Measurements from ENCODE around the gene TMEM151B.
"Not testable (repeated sequence)": the region's sequence is repeated elsewhere in the genome, so short reads cannot be mapped to it uniquely, and the experiment has no call there.

Gene TMEM151B

GRCh38 chr6:44227148-44227793 is 43.0 kb upstream of the TMEM151B start:
- Histone ChIP-seq H3K36me3 (ENCODE audit: control insufficient read depth, insufficient read depth, low read length) (peaks cover 36% of the 10 kb centered on the region), H3K9me3 (ENCODE audit: control insufficient read depth, insufficient read depth, low read length) (no peaks in the 10 kb centered on the region), H3K4me3 (ENCODE audit: low read depth, low read length) (no peak overlapping the region), H3K9ac (ENCODE audit: low read depth, low read length) (no peak overlapping the region), H3K4me1 (ENCODE audit: control insufficient read depth, insufficient read depth, low read length) (peaks cover 20% of the 10 kb centered on the region), H3K27me3 (ENCODE audit: control insufficient read depth, insufficient read depth, low read length) (no peaks in the 10 kb centered on the region)

GRCh38 chr6:44228031-44228430 is 42.2 kb upstream of the TMEM151B start:
- Histone ChIP-seq H3K9me3 (ENCODE audit: control insufficient read depth, insufficient read depth, low read length) (no peaks in the 10 kb centered on the region), H3K27me3 (ENCODE audit: control insufficient read depth, insufficient read depth, low read length) (no peaks in the 10 kb centered on the region), H3K9ac (ENCODE audit: low read depth, low read length) (no peak overlapping the region), H3K36me3 (ENCODE audit: control insufficient read depth, insufficient read depth, low read length) (peaks cover 42% of the 10 kb centered on the region), H3K4me3 (ENCODE audit: low read depth, low read length) (no peak overlapping the region), H3K4me1 (ENCODE audit: control insufficient read depth, insufficient read depth, low read length) (peaks cover 20% of the 10 kb centered on the region)

- Histone ChIP-seq H3K36me3 (ENCODE audit: control insufficient read depth, insufficient read depth, low read length) (peaks cover 44% of the 10 kb centered on the region), H3K9me3 (ENCODE audit: control insufficient read depth, insufficient read depth, low read length) (no peaks in the 10 kb centered on the region), H3K9ac (ENCODE audit: low read depth, low read length) (no peak overlapping the region), H3K4me1 (ENCODE audit: control insufficient read depth, insufficient read depth, low read length) (peaks cover 20% of the 10 kb centered on the region), H3K4me3 (ENCODE audit: low read depth, low read length) (no peak overlapping the region), H3K27me3 (ENCODE audit: control insufficient read depth, insufficient read depth, low read length) (no peaks in the 10 kb centered on the region)
These were observed 41.8 kb upstream of the TMEM151B start for GRCh38 chr6:44228433-44228832.

DNA sequence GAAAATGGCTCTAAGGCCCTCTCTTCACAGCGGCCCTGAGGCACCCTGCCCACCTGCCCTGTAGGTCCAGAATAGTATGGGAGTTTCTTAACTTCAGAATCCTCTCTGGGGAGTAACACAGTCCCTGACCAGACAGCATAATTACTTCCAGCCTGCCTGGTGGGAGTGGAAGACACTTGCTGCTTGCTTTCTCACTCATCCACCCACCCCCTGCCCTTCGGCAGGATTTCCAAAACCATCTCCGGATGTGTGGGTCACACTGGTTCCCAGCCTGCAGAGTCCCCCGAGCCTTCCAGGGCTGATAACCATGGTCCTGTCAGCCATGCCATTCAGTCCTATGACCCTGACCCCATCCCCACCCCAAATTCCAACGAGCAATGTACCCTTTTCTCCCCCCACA is 41.4 kb upstream of the TMEM151B start:
- H3K9ac ChIP-seq (ENCODE audit: low read depth, low read length) = no peak overlapping the region
- H3K9me3 ChIP-seq (ENCODE audit: control insufficient read depth, insufficient read depth, low read length) = no peaks in the 10 kb centered on the region
- H3K27me3 ChIP-seq (ENCODE audit: control insufficient read depth, insufficient read depth, low read length) = no peaks in the 10 kb centered on the region
- H3K4me1 ChIP-seq (ENCODE audit: control insufficient read depth, insufficient read depth, low read length) = peaks cover 20% of the 10 kb centered on the region
- H3K4me3 ChIP-seq (ENCODE audit: low read depth, low read length) = no peak overlapping the region
- peaks cover 44% of the 10 kb centered on the region for H3K36me3 ChIP-seq (ENCODE audit: control insufficient read depth, insufficient read depth, low read length)

DNA sequence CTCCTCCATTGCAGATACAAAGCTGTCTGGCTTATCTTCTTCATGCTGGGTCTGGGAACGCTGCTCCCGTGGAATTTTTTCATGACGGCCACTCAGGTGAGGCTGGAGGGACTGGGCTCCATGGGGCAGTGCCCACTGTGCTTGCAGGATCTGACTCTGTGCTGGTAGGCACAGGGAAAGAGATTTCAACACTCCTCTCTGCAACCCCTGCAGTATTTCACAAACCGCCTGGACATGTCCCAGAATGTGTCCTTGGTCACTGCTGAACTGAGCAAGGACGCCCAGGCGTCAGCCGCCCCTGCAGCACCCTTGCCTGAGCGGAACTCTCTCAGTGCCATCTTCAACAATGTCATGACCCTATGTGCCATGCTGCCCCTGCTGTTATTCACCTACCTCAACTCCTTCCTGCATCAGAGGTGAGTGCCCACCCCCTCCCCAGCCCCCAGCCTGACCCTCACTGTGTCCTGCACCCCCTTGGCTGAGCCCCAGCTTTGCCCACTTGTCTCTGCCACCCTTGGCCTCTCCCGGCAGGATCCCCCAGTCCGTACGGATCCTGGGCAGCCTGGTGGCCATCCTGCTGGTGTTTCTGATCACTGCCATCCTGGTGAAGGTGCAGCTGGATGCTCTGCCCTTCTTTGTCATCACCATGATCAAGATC is 40.7 kb upstream of the TMEM151B start:
- no peaks in the 10 kb centered on the region for H3K9me3 ChIP-seq (ENCODE audit: control insufficient read depth, insufficient read depth, low read length)
- peaks cover 44% of the 10 kb centered on the region for H3K36me3 ChIP-seq (ENCODE audit: control insufficient read depth, insufficient read depth, low read length)
- H3K27me3 ChIP-seq (ENCODE audit: control insufficient read depth, insufficient read depth, low read length) = no peaks in the 10 kb centered on the region
- H3K9ac ChIP-seq (ENCODE audit: low read depth, low read length) = no peak overlapping the region
- H3K4me3 ChIP-seq (ENCODE audit: low read depth, low read length) = no peak overlapping the region
- H3K4me1 ChIP-seq (ENCODE audit: control insufficient read depth, insufficient read depth, low read length) = peaks cover 23% of the 10 kb centered on the region

GRCh38 chr6:44230034-44230675 is 40.1 kb upstream of the TMEM151B start:
- Histone ChIP-seq H3K4me3 (ENCODE audit: low read depth, low read length) (no peak overlapping the region), H3K4me1 (ENCODE audit: control insufficient read depth, insufficient read depth, low read length) (peaks cover 21% of the 10 kb centered on the region), H3K36me3 (ENCODE audit: control insufficient read depth, insufficient read depth, low read length) (peaks cover 44% of the 10 kb centered on the region), H3K9ac (ENCODE audit: low read depth, low read length) (no peak overlapping the region), H3K9me3 (ENCODE audit: control insufficient read depth, insufficient read depth, low read length) (no peaks in the 10 kb centered on the region), H3K27me3 (ENCODE audit: control insufficient read depth, insufficient read depth, low read length) (no peaks in the 10 kb centered on the region)

- not testable (repeated sequence) for H3K4me3 ChIP-seq (ENCODE audit: low read depth, low read length)
- peaks cover 10% of the 10 kb centered on the region for H3K4me1 ChIP-seq (ENCODE audit: control insufficient read depth, insufficient read depth, low read length)
These were observed 38.8 kb upstream of the TMEM151B start for GRCh38 chr6:44231426-44231825.

DNA sequence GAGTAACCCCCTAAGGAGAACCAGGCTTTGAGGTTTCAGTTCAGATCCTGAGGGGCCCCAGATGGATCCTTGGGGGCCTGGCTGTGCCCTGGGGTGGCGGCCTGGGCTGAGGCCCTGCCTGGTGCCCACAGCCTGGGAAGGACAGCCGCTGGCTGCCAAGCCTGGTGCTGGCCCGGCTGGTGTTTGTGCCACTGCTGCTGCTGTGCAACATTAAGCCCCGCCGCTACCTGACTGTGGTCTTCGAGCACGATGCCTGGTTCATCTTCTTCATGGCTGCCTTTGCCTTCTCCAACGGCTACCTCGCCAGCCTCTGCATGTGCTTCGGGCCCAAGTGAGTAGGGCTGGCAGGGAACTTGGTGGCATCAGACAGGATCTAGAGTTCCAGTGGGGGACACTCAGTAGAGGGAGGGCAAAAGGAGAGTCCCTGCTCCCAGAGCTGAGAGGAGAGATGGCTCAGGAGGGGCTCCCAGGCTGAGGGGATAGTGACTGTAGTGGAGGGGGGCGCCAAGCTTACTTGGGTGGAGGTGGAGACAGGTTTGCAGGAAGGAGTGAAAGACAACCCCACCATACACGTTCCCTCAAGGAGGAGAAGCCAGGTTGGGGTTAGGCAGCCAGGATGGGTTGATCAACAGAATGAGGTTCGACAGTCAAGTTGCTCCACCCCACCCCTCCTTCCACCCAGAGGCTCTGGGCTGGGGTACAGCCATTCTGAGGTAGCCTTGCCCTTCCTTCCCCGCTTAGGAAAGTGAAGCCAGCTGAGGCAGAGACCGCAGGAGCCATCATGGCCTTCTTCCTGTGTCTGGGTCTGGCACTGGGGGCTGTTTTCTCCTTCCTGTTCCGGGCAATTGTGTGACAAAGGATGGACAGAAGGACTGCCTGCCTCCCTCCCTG is 37.3 kb upstream of the TMEM151B start:
- Histone ChIP-seq H3K9ac (ENCODE audit: low read depth, low read length) (no peak overlapping the region), H3K9me3 (ENCODE audit: control insufficient read depth, insufficient read depth, low read length) (no peaks in the 10 kb centered on the region), H3K36me3 (ENCODE audit: control insufficient read depth, insufficient read depth, low read length) (peaks cover 43% of the 10 kb centered on the region), H3K4me1 (ENCODE audit: control insufficient read depth, insufficient read depth, low read length) (peaks cover 4% of the 10 kb centered on the region), H3K4me3 (ENCODE audit: low read depth, low read length) (no peak overlapping the region), H3K27me3 (ENCODE audit: control insufficient read depth, insufficient read depth, low read length) (no peaks in the 10 kb centered on the region)

More at GRCh38 chr6:44231426-44231825, 38.8 kb upstream of the TMEM151B start:
- H3K27me3 ChIP-seq (ENCODE audit: control insufficient read depth, insufficient read depth, low read length); H3K9ac ChIP-seq (ENCODE audit: low read depth, low read length); H3K9me3 ChIP-seq (ENCODE audit: control insufficient read depth, insufficient read depth, low read length): not testable (repeated sequence)
- peaks cover 48% of the 10 kb centered on the region for H3K36me3 ChIP-seq (ENCODE audit: control insufficient read depth, insufficient read depth, low read length)

GRCh38 chr6:44233567-44234100 is 36.6 kb upstream of the TMEM151B start:
- H3K9me3 ChIP-seq (ENCODE audit: control insufficient read depth, insufficient read depth, low read length) = no peaks in the 10 kb centered on the region
- H3K4me1 ChIP-seq (ENCODE audit: control insufficient read depth, insufficient read depth, low read length) = peaks cover 4% of the 10 kb centered on the region
- H3K4me3 ChIP-seq (ENCODE audit: low read depth, low read length) = no peak overlapping the region
- no peaks in the 10 kb centered on the region for H3K27me3 ChIP-seq (ENCODE audit: control insufficient read depth, insufficient read depth, low read length)
- no peak overlapping the region for H3K9ac ChIP-seq (ENCODE audit: low read depth, low read length)
- H3K36me3 ChIP-seq (ENCODE audit: control insufficient read depth, insufficient read depth, low read length) = peaks cover 39% of the 10 kb centered on the region

GRCh38 chr6:44234101-44235025 is 35.9 kb upstream of the TMEM151B start:
- Histone ChIP-seq H3K9me3 (ENCODE audit: control insufficient read depth, insufficient read depth, low read length) (no peaks in the 10 kb centered on the region), H3K27me3 (ENCODE audit: control insufficient read depth, insufficient read depth, low read length) (no peaks in the 10 kb centered on the region), H3K4me1 (ENCODE audit: control insufficient read depth, insufficient read depth, low read length) (peaks cover 4% of the 10 kb centered on the region), H3K9ac (ENCODE audit: low read depth, low read length) (no peak overlapping the region), H3K4me3 (ENCODE audit: low read depth, low read length) (no peak overlapping the region), H3K36me3 (ENCODE audit: control insufficient read depth, insufficient read depth, low read length) (peaks cover 34% of the 10 kb centered on the region)

Data from iPS-15b (cell line).